A549 treated with GW870086 at 1 μM for 4 hours (cell line): ENCODE results near the gene C16orf95. TPM values are rescaled to one million over a fixed set of nuclear protein-coding genes. Genes with fewer than 3 reads are reported as not detected.

Source experiments
- total RNA-seq: library from RNA; stranded (reverse); fragments of 200-300 nt; extraction: Qiagen RNA extraction; gene quantifications from 5 replicates; pipeline ENCODE4 v1.2.3, GENCODE V29; 2022; ENCODE audit warnings: low read depth

C16orf95 gene, protein sequence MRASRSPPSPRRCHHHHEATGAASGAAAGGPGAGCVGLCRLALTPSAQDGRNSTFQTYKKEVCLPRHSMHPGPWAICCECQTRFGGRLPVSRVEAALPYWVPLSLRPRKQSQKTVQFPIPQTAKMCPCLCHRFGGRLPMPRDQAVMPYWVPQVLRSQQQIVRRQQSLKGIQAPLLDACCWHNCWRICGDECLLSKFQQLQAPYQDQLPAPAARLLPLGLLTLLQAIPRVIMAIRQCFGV
- total RNA-seq, result 4.9 to 7.8 TPM (median 6.2 TPM) in 5 replicates

DNA sequence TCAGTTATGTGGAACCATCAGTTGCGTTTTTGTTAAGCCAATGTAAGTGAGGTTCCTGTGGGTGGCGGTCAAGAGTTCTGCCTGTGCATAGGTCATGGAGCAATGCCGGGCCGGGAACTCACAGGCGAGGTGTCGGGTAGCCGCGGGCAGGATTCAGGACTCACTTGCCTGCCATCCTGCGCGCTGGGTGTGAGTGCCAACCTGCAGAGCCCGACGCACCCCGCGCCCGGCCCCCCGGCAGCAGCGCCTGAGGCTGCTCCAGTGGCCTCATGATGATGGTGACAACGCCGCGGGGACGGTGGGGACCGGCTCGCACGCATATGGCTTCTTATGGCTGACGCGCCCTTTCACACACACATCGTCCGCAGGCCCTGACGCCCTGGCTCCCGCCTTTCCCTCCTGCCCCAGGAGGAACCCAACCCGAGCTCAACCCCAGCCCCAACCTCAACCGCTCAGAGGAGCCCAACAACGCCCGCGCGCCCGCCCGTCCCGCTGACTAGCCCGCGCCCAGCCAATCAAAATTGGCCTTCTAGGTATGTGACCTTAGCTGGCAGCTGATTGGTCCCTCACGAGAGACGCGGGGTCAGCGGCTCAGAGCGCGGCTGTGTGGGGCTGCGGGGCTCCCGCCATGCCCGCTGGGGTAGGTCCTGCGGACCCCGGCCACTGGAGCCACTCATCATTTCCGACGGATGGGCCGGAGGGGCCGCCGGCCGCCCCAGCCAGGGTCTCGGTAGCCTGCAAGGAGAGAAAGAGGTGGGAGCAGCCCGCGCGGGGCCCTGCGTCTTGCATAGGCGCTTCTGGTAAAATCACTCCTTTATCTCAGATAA, at the start of gene C16orf95:
C16orf95 (minus strand) TSS at position 470 of the 827 bp plus-strand sequence; CDS start at position 320, 150 bp downstream.

Other genes with a start within 250 kb of the C16orf95 start
- gene FBXO31, start 66.4 kb upstream of the C16orf95 start, total RNA-seq, result 16.6 to 26.1 TPM (median 24.9 TPM) in 5 replicates
- gene MAP1LC3B, start 74.9 kb upstream of the C16orf95 start, total RNA-seq, result 79.3 to 100 TPM (median 83.2 TPM) in 5 replicates
- 6.9 to 9.0 TPM (median 8.2 TPM) in 5 replicates for gene ZCCHC14, start 175.6 kb upstream of the C16orf95 start, total RNA-seq